Ovary (tissue), 9 donors: ENCODE measurements around the gene SGCE. TPM values are rescaled to one million over a fixed set of nuclear protein-coding genes. Genes with fewer than 3 reads are reported as not detected.

ENCODE experiments used
- DNase-seq, 5 donors: peaks; one replicate each; pipeline ENCODE4 v3.0.0-alpha.2; 2019 to 2020
- H3K27ac ChIP-seq, 2 donors: fragments of 200-600 bp; one replicate each; pipeline versions ENCODE4 v1.5.1 to v1.8.0; 2019 to 2022
- H3K27me3 ChIP-seq: fragments of 200-600 bp; one replicate; pipeline ENCODE4 v1.8.0; 2022
- H3K36me3 ChIP-seq: fragments of 200-600 bp; sonication (generic); one replicate; pipeline ENCODE4 v1.5.1; 2019
- H3K4me1 ChIP-seq: one replicate; pipeline ENCODE4 v1.8.1; 2013; ENCODE audit warnings: mild to moderate bottlenecking, moderate library complexity; ENCODE audit not compliant: insufficient read depth
- H3K4me3 ChIP-seq: fragments of 200-600 bp; sonication (generic); one replicate; pipeline ENCODE4 v1.5.1; 2017
- H3K9me3 ChIP-seq, 2 donors: fragments of 200-600 bp in 1 of 2; sonication (generic) in 1 of 2; one replicate each; pipeline versions ENCODE4 v1.5.1 to v1.8.1; 2013 to 2019; ENCODE audit warnings: mild to moderate bottlenecking in 1 of 2, moderate library complexity in 1 of 2
- EP300 ChIP-seq: sonication (generic); formaldehyde crosslinking; IDR thresholded peaks from one replicate; pipeline ENCODE4 v1.6.1; 2017; ENCODE audit warnings: antibody characterized with exemption
- POLR2A ChIP-seq: fragments of 450-650 bp; IDR thresholded peaks from one replicate; pipeline ENCODE4 v1.6.1; 2017; ENCODE audit warnings: antibody characterized with exemption, mild to moderate bottlenecking, moderate library complexity
- WGBS, 3 donors: extraction: QIAGEN DNeasy Blood & Tissue Kit in 1 of 3; methylation state at CpG; one replicate each; pipeline versions ENCODE4 v1.1.5 to v1.1.7; 2013 to 2017; 5-methylcytosine and 5-hydroxymethylcytosine counted together
- intact Hi-C, 4 donors: fragments of 100-400 bp; cut with DNase I; formaldehyde crosslinking; loops; one replicate each; pipeline versions ENCODE4 v1.11.0 to v1.15.1; 2022 to 2023
- polyA plus RNA-seq, 2 donors: library from polyadenylated mRNA; stranded (reverse); fragments of 200-250 nt in 1 of 2; fragments of 350-450 nt in 1 of 2; fragmentation: Illumina TruSeq in 1 of 2; extraction: RNeasy Lipid Tissue Mini Kit (QIAGEN cat#74804) in 1 of 2; gene quantifications; one replicate each; pipeline ENCODE4 v1.2.3, GENCODE V29; 2013 to 2014
- total RNA-seq, 7 donors: library from RNA; depleted of rRNA in 2 of 7; stranded (reverse); fragments of >200 nt in 2 of 7; fragmentation: NEBNext Ultra II Directional in 3 of 7; extraction: Animal tissue kit (Norgen Biotek cat#: 25700) in 3 of 7; gene quantifications; one replicate each; pipeline versions ENCODE4 v1.1.0 to v1.2.4, GENCODE V29; 2016 to 2023
- TF ChIP-seq, protein P1 (sequence below), 3 donors: fragments of 450-650 bp in 2 of 3; fragments of 200-600 bp in 1 of 3; IDR thresholded peaks; one replicate each; pipeline versions ENCODE4 v1.5.1 to v1.8.0; 2016 to 2022; ENCODE audit warnings: antibody characterized with exemption in 3 of 3, mild to moderate bottlenecking in 1 of 3
- donor health status: DM: no; HTN: no; CAD: no; lungs with moderate emphysema.
- donor health status: DM: no; HTN: no; CAD: no.
- donor health status: Bipolar disorder and iron deficiency.
- donor health status: DM: yes; HTN: yes; CAD: no.
- donor health status: DM: no; HTN: no; CAD: no.
- donor health status: DM: yes; HTN: yes; CAD: no.

Gene SGCE
- total and polyA plus RNA-seq, 9 donors: 104 to 183 (median 115) TPM

- Histone ChIP-seq H3K36me3 (no peaks in the 10 kb centered on the region), H3K4me1 (peaks cover 4% of the 10 kb centered on the region), H3K27ac (peak overlapping the region in 1 of 2 donors; percentile 6), H3K4me3 (no peak overlapping the region), H3K27me3 (no peaks in the 10 kb centered on the region), H3K9me3 (no peaks in the 10 kb centered on the region)
- TF ChIP-seq POLR2A: no peak
- TF ChIP-seq, protein P1, sequence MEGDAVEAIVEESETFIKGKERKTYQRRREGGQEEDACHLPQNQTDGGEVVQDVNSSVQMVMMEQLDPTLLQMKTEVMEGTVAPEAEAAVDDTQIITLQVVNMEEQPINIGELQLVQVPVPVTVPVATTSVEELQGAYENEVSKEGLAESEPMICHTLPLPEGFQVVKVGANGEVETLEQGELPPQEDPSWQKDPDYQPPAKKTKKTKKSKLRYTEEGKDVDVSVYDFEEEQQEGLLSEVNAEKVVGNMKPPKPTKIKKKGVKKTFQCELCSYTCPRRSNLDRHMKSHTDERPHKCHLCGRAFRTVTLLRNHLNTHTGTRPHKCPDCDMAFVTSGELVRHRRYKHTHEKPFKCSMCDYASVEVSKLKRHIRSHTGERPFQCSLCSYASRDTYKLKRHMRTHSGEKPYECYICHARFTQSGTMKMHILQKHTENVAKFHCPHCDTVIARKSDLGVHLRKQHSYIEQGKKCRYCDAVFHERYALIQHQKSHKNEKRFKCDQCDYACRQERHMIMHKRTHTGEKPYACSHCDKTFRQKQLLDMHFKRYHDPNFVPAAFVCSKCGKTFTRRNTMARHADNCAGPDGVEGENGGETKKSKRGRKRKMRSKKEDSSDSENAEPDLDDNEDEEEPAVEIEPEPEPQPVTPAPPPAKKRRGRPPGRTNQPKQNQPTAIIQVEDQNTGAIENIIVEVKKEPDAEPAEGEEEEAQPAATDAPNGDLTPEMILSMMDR (IDR thresholded peaks at IDR 0.05): no peak
- no peak for TF ChIP-seq EP300
- intact Hi-C loops: loop anchor here in 1 of 4 donors (10.0 kb wide), 1 partner anchor 356 kb away; no protein-coding TSS in a partner anchor
- WGBS, 3 donors: 20 to 41% (median 31%) methylated on average over 4 of the region's 4 CpGs
- no peak for DNase-seq
Measured at GRCh38 chr7:94650147-94651051, 5.5 kb downstream of the SGCE start.

DNA sequence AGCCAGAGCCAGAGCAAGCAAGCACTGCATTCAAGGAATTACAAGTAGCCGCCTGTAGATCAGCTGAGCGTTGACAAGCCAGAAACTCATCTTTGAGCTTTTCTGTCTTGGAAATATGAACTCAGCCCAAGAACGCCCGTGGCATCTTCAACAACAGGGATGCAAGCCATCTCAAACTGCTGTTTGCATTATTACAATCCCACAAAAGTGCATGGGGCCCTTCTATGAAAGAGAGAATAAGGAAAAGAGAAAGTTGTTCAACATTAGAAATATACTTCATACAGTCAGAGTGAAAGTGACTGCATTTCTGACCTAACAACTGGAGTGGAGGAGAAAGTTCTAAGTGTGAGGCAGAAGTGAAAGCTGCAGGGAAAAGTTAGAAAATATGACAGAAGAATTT, 6.5 kb downstream of the SGCE start:
- H3K4me3 ChIP-seq: no peak overlapping the region
- TF ChIP-seq POLR2A (no peak), EP300 (no peak)
- TF ChIP-seq, protein P1 (IDR thresholded peaks at IDR 0.05): no peak
- DNase-seq: no peak
- no peaks in the 10 kb centered on the region for H3K9me3 ChIP-seq
- H3K27me3 ChIP-seq: no peaks in the 10 kb centered on the region
- peak overlapping the region in 1 of 2 donors; percentile 6 for H3K27ac ChIP-seq
- WGBS, 3 donors: 14 to 34% (median 18%) methylated on average over 4 of the region's 4 CpGs
- peaks cover 4% of the 10 kb centered on the region for H3K4me1 ChIP-seq
- intact Hi-C loops: no loop called here
- H3K36me3 ChIP-seq: no peaks in the 10 kb centered on the region

GRCh38 chr7:94648731-94649130, 7.2 kb downstream of the SGCE start:
- no peaks in the 10 kb centered on the region for H3K9me3 ChIP-seq
- intact Hi-C loops: no loop called here
- WGBS, 3 donors: 60 to 81% (median 64%) methylated on average over 5 of the region's 5 CpGs
- no peaks in the 10 kb centered on the region for H3K36me3 ChIP-seq
- no peak overlapping the region for H3K27ac ChIP-seq
- DNase-seq: no peak
- no peaks in the 10 kb centered on the region for H3K27me3 ChIP-seq
- TF ChIP-seq EP300 (no peak), POLR2A (no peak)
- TF ChIP-seq, protein P1 (IDR thresholded peaks at IDR 0.05): no peak
- no peak overlapping the region for H3K4me3 ChIP-seq
- peaks cover 4% of the 10 kb centered on the region for H3K4me1 ChIP-seq

DNA sequence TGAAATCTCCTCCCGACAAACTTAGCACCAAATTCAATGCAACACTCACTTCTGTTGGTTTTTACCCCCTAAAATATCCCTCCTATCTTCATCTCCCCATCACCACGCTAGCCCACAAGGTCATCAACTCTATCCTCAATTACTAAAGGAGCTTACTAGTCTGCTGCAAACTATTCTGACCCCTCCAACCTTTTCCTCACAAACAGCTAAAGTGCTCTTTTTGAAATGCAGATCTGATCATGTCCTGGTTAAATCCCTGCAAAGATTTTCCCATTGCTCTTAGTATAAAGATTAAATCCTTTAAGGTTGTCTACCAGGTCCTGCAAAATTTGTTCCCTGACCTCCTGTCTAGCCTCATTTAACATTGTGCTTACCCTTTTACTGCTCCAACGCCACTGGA, 8.6 kb downstream of the SGCE start:
- Histone ChIP-seq H3K27me3 (no peaks in the 10 kb centered on the region), H3K36me3 (no peaks in the 10 kb centered on the region), H3K4me3 (no peak overlapping the region), H3K9me3 (no peaks in the 10 kb centered on the region), H3K27ac (no peak overlapping the region), H3K4me1 (peaks cover 4% of the 10 kb centered on the region)
- WGBS, 3 donors: 83 to 95% (median 92%) methylated on average over 3 of the region's 3 CpGs
- no peak for TF ChIP-seq POLR2A
- TF ChIP-seq, protein P1 (IDR thresholded peaks at IDR 0.05): no peak
- TF ChIP-seq EP300: no peak
- intact Hi-C loops: no loop called here
- no peak for DNase-seq
